CD4-positive, CD25-positive, alpha-beta regulatory T cell (primary cell): Measurements from ENCODE around the gene ZNRF2. TPM values are rescaled to one million over a fixed set of nuclear protein-coding genes. Genes with fewer than 3 reads are reported as not detected.
A peak's percentile ranks its signal among the peaks of the same experiment; 100 is the strongest.

Source experiments
- ATAC-seq, 2 donors: fragments of 150-1000 bp; cut with Tn5 transposase; one replicate each; pipeline ENCODE4 v1.10.0; 2021; ENCODE audit warnings: low read depth in 2 of 2, moderate number of reproducible peaks in 2 of 2, moderate library complexity in 1 of 2
- DNase-seq, 3 donors: peaks; one replicate each; pipeline versions ENCODE4 v3.0.0 to v3.0.0-alpha.2; 2012 to 2022; ENCODE audit warnings: mixed read lengths in 1 of 3
- H3K27ac ChIP-seq: one replicate; pipeline ENCODE4 v1.7.0; 2013; ENCODE audit warnings: mild to moderate bottlenecking, low read length; ENCODE audit not compliant: insufficient read depth, poor library complexity, severe bottlenecking
- H3K27me3 ChIP-seq: one replicate; pipeline ENCODE4 v1.7.0; 2013; ENCODE audit warnings: low read length; ENCODE audit not compliant: control insufficient read depth, insufficient read depth
- H3K36me3 ChIP-seq: one replicate; pipeline ENCODE4 v1.7.0; 2013; ENCODE audit warnings: mild to moderate bottlenecking, low read length, moderate library complexity; ENCODE audit not compliant: control insufficient read depth, insufficient read depth
- H3K4me1 ChIP-seq: 2 replicates; pipeline ENCODE4 v1.7.0; 2013; ENCODE audit warnings: mild to moderate bottlenecking, low read length; ENCODE audit not compliant: insufficient read depth, control insufficient read depth, poor library complexity, severe bottlenecking
- H3K4me3 ChIP-seq: one replicate; pipeline ENCODE4 v1.7.0; 2013; ENCODE audit warnings: low read depth, mild to moderate bottlenecking, low read length, moderate library complexity
- H3K9me3 ChIP-seq, 2 experiments: 1 replicate in 1 of 2; 2 replicates in 1 of 2; pipeline ENCODE4 v1.7.0; 2013; ENCODE audit warnings: low read length in 2 of 2, mild to moderate bottlenecking in 1 of 2, moderate library complexity in 1 of 2; ENCODE audit not compliant: control insufficient read depth in 2 of 2
- H3K27ac Mint-ChIP-seq, 3 donors: one replicate each; pipeline ENCODE4 v1.8.0; 2020 to 2022; ENCODE audit warnings: mild to moderate bottlenecking in 3 of 3, mixed read lengths in 3 of 3, moderate library complexity in 2 of 3
- H3K27me3 Mint-ChIP-seq: one replicate; pipeline ENCODE4 v1.8.0; 2022; ENCODE audit warnings: mild to moderate bottlenecking, mixed read lengths
- H3K36me3 Mint-ChIP-seq: one replicate; pipeline ENCODE4 v1.8.0; 2020; ENCODE audit warnings: mixed read lengths
- H3K4me1 Mint-ChIP-seq, 4 donors: one replicate each; pipeline ENCODE4 v1.8.0; 2020 to 2022; ENCODE audit warnings: mixed read lengths in 4 of 4, mild to moderate bottlenecking in 1 of 4
- H3K4me3 Mint-ChIP-seq, 4 donors: one replicate each; pipeline ENCODE4 v1.8.0; 2020 to 2022; ENCODE audit warnings: mild to moderate bottlenecking in 4 of 4, mixed read lengths in 4 of 4, moderate library complexity in 3 of 4
- H3K9me3 Mint-ChIP-seq, 7 donors: one replicate each; pipeline ENCODE4 v1.8.0; 2020 to 2022; ENCODE audit warnings: mixed read lengths in 7 of 7, mild to moderate bottlenecking in 3 of 7, moderate library complexity in 2 of 7
- polyA plus RNA-seq, 4 donors: library from polyadenylated mRNA; unstranded; fragments of 300-500 nt; fragmentation: Illumina TruSeq; gene quantifications; one replicate each; pipeline ENCODE4 v1.2.3, GENCODE V29; 2021
- total RNA-seq: library from RNA; stranded (reverse); gene quantifications from one replicate; pipeline ENCODE4 v1.2.3, GENCODE V29; 2022

Gene ZNRF2
- total and polyA plus RNA-seq, 5 donors from 2014 or later = 2.1 to 53.1 (median 6.1) TPM

- Histone ChIP-seq H3K27ac (no peak overlapping the region), H3K4me1 (peaks cover 51% of the 10 kb centered on the region), H3K36me3 (no peaks in the 10 kb centered on the region), H3K4me3 (no peak overlapping the region), H3K9me3 (no peaks in the 10 kb centered on the region), H3K27me3 (no peaks in the 10 kb centered on the region)
- DNase-seq (no peak), ATAC-seq (no peak)
- no peaks in the 10 kb centered on the region for H3K9me3 Mint-ChIP-seq
- peak overlapping the region in 1 of 4 donors; percentile 29 for H3K4me3 Mint-ChIP-seq
- no peaks in the 10 kb centered on the region for H3K27me3 Mint-ChIP-seq
- peaks cover 61 to 70% (median 67%) of the 10 kb centered on the region in 4 donors for H3K4me1 Mint-ChIP-seq
- no peaks in the 10 kb centered on the region for H3K36me3 Mint-ChIP-seq
- peak overlapping the region in 1 of 3 donors; percentile 7 for H3K27ac Mint-ChIP-seq
Measured at GRCh38 chr7:30312178-30312577, 27.8 kb downstream of the ZNRF2 start.

GRCh38 chr7:30313348-30313747 lies 29.0 kb downstream of the ZNRF2 start:
- no peak overlapping the region for H3K27ac ChIP-seq
- peak overlapping the region in 1 of 3 donors; percentile 57 for H3K27ac Mint-ChIP-seq
- no peaks in the 10 kb centered on the region for H3K27me3 ChIP-seq
- peaks cover 61 to 70% (median 67%) of the 10 kb centered on the region in 4 donors for H3K4me1 Mint-ChIP-seq
- H3K36me3 ChIP-seq = no peaks in the 10 kb centered on the region
- H3K4me3 Mint-ChIP-seq = peak overlapping the region in 1 of 4 donors; percentile 30
- H3K4me3 ChIP-seq = peak overlapping the region; percentile 22
- ATAC-seq (no peak), DNase-seq (no peak)
- H3K9me3 Mint-ChIP-seq = no peaks in the 10 kb centered on the region
- no peaks in the 10 kb centered on the region for H3K27me3 Mint-ChIP-seq
- H3K9me3 ChIP-seq = no peaks in the 10 kb centered on the region
- peaks cover 59% of the 10 kb centered on the region for H3K4me1 ChIP-seq
- no peaks in the 10 kb centered on the region for H3K36me3 Mint-ChIP-seq

- H3K27ac Mint-ChIP-seq = no peak overlapping the region
Measured at GRCh38 chr7:30313793-30314192, 29.4 kb downstream of the ZNRF2 start.

GRCh38 chr7:30315589-30315988 lies 31.2 kb downstream of the ZNRF2 start:
- DNase-seq (no peak), ATAC-seq (no peak)
- no peak overlapping the region for H3K27ac ChIP-seq
- H3K36me3 ChIP-seq = no peaks in the 10 kb centered on the region
- H3K4me1 ChIP-seq = peaks cover 59% of the 10 kb centered on the region
- no peak overlapping the region for H3K4me3 ChIP-seq
- H3K4me3 Mint-ChIP-seq = peak overlapping the region in 1 of 4 donors; percentile 23
- H3K27me3 Mint-ChIP-seq = no peaks in the 10 kb centered on the region
- peaks cover 64 to 78% (median 67%) of the 10 kb centered on the region in 4 donors for H3K4me1 Mint-ChIP-seq
- no peaks in the 10 kb centered on the region for H3K36me3 Mint-ChIP-seq
- peak overlapping the region in 2 of 3 donors; percentile 26 to 57 for H3K27ac Mint-ChIP-seq
- no peaks in the 10 kb centered on the region for H3K9me3 Mint-ChIP-seq
- no peaks in the 10 kb centered on the region for H3K9me3 ChIP-seq
- no peaks in the 10 kb centered on the region for H3K27me3 ChIP-seq

More at GRCh38 chr7:30313793-30314192, 29.4 kb downstream of the ZNRF2 start:
- Mint-ChIP-seq H3K4me1 (peaks cover 63 to 74% (median 70%) of the 10 kb centered on the region in 4 donors), H3K4me3 (peak overlapping the region in 1 of 4 donors; percentile 26), H3K9me3 (no peaks in the 10 kb centered on the region), H3K36me3 (no peaks in the 10 kb centered on the region), H3K27me3 (no peaks in the 10 kb centered on the region)
- no peaks in the 10 kb centered on the region for H3K27me3 ChIP-seq
- H3K9me3 ChIP-seq = no peaks in the 10 kb centered on the region
- ATAC-seq (no peak), DNase-seq (no peak)
- H3K4me1 ChIP-seq = peaks cover 60% of the 10 kb centered on the region
- no peak overlapping the region for H3K4me3 ChIP-seq
- H3K27ac ChIP-seq = no peak overlapping the region
- H3K36me3 ChIP-seq = no peaks in the 10 kb centered on the region

- ATAC-seq (no peak), DNase-seq (peak in 1 of 3 donors; percentile 36)
- peaks cover 6% of the 10 kb centered on the region for H3K36me3 Mint-ChIP-seq
- Histone ChIP-seq H3K27me3 (no peaks in the 10 kb centered on the region), H3K9me3 (no peaks in the 10 kb centered on the region), H3K4me1 (peaks cover 71% of the 10 kb centered on the region), H3K27ac (peak overlapping the region; percentile 87), H3K4me3 (peak overlapping the region; percentile 86), H3K36me3 (no peaks in the 10 kb centered on the region)
- no peaks in the 10 kb centered on the region for H3K27me3 Mint-ChIP-seq
- H3K9me3 Mint-ChIP-seq = no peaks in the 10 kb centered on the region
- H3K27ac Mint-ChIP-seq = peak overlapping the region; percentile 93 to 99 (median 97)
- H3K4me3 Mint-ChIP-seq = peak overlapping the region; percentile 81 to 94 (median 88)
- peaks cover 48 to 79% (median 72%) of the 10 kb centered on the region in 4 donors for H3K4me1 Mint-ChIP-seq
Measured at GRCh38 chr7:30320392-30320791, 36.0 kb downstream of the ZNRF2 start.

GRCh38 chr7:30321089-30321881 lies 36.9 kb downstream of the ZNRF2 start:
- Histone ChIP-seq H3K9me3 (no peaks in the 10 kb centered on the region), H3K36me3 (peaks cover 6% of the 10 kb centered on the region), H3K27ac (peak overlapping the region; percentile 87), H3K4me3 (peak overlapping the region; percentile 86), H3K4me1 (peaks cover 74% of the 10 kb centered on the region), H3K27me3 (no peaks in the 10 kb centered on the region)
- H3K36me3 Mint-ChIP-seq = peaks cover 8% of the 10 kb centered on the region
- ATAC-seq = no peak
- DNase-seq = no peak
- peaks cover 48 to 83% (median 76%) of the 10 kb centered on the region in 4 donors for H3K4me1 Mint-ChIP-seq
- peak overlapping the region; percentile 93 to 99 (median 97) for H3K27ac Mint-ChIP-seq
- no peaks in the 10 kb centered on the region for H3K27me3 Mint-ChIP-seq
- H3K9me3 Mint-ChIP-seq = peaks cover 0 to 2% (median 0%) of the 10 kb centered on the region in 7 donors
- peak overlapping the region; percentile 81 to 96 (median 88) for H3K4me3 Mint-ChIP-seq

- Mint-ChIP-seq H3K4me1 (peaks cover 46 to 84% (median 77%) of the 10 kb centered on the region in 4 donors), H3K27ac (peak overlapping the region; percentile 93 to 99 (median 97)), H3K4me3 (peak overlapping the region; percentile 81 to 96 (median 88)), H3K9me3 (peaks cover 0 to 3% (median 0%) of the 10 kb centered on the region in 7 donors), H3K36me3 (peaks cover 14% of the 10 kb centered on the region), H3K27me3 (no peaks in the 10 kb centered on the region)
- Histone ChIP-seq H3K9me3 (no peaks in the 10 kb centered on the region), H3K4me1 (peaks cover 71% of the 10 kb centered on the region), H3K27ac (peak overlapping the region; percentile 87), H3K36me3 (peaks cover 6% of the 10 kb centered on the region), H3K4me3 (peak overlapping the region; percentile 86), H3K27me3 (no peaks in the 10 kb centered on the region)
- ATAC-seq (no peak), DNase-seq (peak in 2 of 3 donors; percentile 36 to 57)
Measured at GRCh38 chr7:30321882-30322192, 37.4 kb downstream of the ZNRF2 start.
